GM12874 (cell line): ENCODE data around the gene PKP4.

Source experiments
- CTCF ChIP-seq: IDR thresholded peaks from 2 replicates; pipeline ENCODE4 v1.5.1; 2011; ENCODE audit warnings: low read depth, mild to moderate bottlenecking, control low read depth, low read length, moderate library complexity; ENCODE audit not compliant: insufficient read depth

Gene PKP4

GRCh38 chr2:158543957-158544356, 87.2 kb downstream of the PKP4 start:
- no peak for TF ChIP-seq CTCF

GRCh38 chr2:158544998-158545397, 88.2 kb downstream of the PKP4 start:
- no peak for TF ChIP-seq CTCF

GRCh38 chr2:158546412-158547144, 89.8 kb downstream of the PKP4 start:
- TF ChIP-seq CTCF, result no peak

- no peak for TF ChIP-seq CTCF
Measured at GRCh38 chr2:158553257-158553656, 96.5 kb downstream of the PKP4 start.

- no peak for TF ChIP-seq CTCF
Measured at GRCh38 chr2:158554996-158555395, 98.2 kb downstream of the PKP4 start.

- TF ChIP-seq CTCF, result no peak
Measured at GRCh38 chr2:158556124-158556523, 99.4 kb downstream of the PKP4 start.

- no peak for TF ChIP-seq CTCF
Measured at GRCh38 chr2:158557752-158558151, 101.0 kb downstream of the PKP4 start.
